ENCODE data around the gene PNPLA1.

Gene PNPLA1

GRCh38 chr6:36315921-36316320 lies 46.1 kb downstream of the PNPLA1 start:
- DNase-seq (ENCODE audit: low read depth): no peak

GRCh38 chr6:36317623-36318022 lies 47.8 kb downstream of the PNPLA1 start:
- no peak for DNase-seq (ENCODE audit: low read depth)

DNA sequence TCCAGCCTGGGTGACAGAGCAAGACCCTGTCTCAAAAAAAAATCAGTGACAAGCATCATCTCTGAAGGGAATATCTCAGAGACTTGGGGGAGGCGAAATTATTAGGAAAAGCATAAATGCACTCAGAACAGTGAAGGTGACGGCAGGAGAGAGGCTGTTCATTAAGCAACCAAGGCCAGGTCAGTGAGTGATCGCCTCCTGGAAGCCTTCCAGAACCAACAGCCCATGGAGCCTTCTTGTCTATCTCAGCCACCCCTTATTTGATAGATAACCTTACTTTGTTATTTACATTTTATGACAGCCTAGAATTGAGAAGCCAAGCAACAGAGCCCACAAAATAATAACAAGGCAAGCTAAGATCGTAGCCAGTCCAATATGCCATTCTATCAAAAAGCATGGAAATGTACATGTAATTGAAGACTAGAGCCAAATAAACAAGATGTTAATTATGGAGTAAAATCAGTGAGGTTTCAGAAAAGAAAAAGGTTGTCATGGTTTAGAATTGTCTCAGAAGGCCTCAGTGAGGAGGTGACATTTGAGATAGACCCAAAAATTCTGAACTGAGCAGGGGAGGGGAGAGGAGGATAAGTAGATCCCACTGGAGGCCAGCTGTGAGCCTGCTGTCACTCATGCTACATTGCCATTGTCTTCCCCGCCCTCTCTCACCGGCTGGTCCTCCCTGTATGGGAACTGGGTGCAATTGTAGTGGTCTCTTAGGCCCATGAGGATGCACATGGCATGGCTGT lies 49.0 kb downstream of the PNPLA1 start:
- no peak for DNase-seq (ENCODE audit: low read depth)

- no peak for DNase-seq (ENCODE audit: low read depth)
Observed at GRCh38 chr6:36319436-36319762, 49.5 kb downstream of the PNPLA1 start.

DNA sequence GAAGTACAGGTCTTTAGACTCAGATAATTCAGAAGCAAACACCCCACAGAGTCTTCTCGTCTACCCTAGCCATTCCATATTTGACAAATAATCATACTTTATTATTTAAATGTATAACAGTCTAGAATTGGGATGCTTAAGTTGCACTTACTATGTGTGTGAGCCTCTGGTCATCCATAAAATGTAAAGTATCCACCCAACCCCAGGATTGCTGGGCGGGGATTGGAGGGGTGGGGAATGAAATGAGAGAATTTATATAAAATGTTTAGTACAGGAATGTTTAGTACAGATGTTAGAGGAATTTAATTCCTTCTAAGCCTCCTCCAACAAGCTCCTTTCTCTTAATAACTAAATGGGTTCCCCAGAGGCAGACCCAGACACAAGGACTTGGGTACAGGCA lies 50.0 kb downstream of the PNPLA1 start:
- no peak for DNase-seq (ENCODE audit: low read depth)

DNA sequence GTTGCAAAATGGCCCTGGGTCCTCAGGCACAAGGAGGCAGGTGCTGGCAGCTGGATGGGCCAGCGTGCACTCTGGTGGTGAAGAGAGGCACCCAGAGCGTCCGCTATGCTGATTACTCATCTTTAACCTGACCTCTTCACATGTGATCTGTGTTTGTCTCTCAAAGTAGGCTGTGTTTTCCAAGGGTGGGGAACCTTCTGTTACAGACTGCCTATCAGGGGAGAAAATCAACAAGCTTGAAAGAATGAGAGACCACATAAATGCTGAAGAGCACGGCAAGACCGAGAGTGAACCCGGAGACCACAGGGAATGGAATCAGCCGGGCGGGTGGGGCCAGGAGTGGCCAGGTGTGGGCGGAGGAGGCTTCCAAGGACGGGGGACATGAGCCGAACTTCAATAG lies 50.6 kb downstream of the PNPLA1 start:
- peak; percentile 22 for DNase-seq (ENCODE audit: low read depth)

GRCh38 chr6:36322591-36322990 lies 52.7 kb downstream of the PNPLA1 start:
- no peak for DNase-seq (ENCODE audit: low read depth)

GRCh38 chr6:36323062-36323461 lies 53.2 kb downstream of the PNPLA1 start:
- peak; percentile 31 for DNase-seq (ENCODE audit: low read depth)

DNA sequence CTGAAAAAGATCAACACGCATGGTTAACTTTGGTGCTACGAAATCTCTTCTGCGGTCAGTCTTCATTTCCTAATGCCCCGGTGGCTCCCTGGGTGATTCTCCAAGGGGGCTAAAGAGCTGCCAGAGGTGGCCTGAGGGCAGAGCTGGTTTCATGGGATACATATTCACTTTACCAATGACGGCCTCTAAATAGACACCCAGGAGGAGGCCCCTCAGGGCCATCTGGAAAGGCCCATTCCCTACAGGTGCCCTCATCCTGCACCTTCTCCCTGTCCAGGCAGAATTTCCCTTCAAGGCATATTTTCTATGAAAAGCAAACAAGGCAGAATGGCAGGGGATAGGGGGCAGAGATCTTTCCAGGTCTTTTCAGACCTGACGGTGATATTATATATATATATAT lies 54.3 kb downstream of the PNPLA1 start:
- no peak for DNase-seq (ENCODE audit: low read depth)

DNA sequence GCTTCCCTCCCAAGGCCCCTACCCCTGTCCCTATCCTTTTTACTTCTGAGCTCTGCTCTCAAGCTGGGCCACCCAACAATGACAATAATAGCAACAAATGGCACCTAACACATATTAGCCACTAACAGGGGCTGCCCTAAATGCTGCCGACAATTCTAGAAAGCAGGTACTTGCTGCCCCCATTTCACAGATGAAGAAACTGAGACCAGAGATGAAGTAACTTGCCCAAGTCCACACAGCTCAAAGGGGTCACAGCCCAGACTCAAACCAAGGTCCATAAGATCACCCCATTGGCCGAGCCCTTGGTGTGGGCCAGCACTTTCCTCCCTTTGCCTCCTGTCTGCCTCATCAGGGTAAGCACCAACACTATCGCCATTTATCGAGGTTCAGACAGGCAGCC lies 54.9 kb downstream of the PNPLA1 start:
- no peak for DNase-seq (ENCODE audit: low read depth)

DNA sequence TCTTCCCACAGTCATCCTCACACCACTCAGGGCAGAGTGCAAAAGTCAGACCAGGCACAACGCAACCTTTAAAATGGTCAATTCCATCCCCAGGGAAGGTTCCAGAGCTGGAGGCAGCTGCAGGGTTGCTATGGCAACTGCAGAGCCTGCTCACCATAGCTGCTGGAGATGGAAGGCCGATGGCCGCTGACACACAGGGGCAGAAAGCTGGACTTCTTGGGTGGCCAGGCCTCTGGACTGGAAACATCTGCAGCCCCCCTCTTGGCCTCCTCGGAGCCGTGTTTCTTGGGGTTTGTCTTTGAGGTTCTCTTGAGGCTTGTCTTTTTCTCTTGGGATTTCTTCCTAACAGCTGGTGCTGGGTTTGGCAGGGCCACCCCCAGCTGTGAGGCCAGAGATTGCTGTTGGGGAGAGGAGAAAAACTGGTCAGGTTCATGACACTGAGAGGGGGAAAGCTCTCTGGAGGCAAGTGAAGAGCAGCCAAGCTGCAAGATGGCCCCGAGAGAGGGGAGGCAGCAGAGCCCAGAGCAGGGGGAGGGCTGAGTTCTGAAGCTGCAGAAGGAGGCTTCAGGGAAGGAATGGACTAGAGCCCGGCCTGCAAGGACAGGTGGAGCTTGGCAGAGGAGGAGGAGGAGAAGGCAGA lies 56.6 kb downstream of the PNPLA1 start:
- DNase-seq (ENCODE audit: low read depth): no peak

DNA sequence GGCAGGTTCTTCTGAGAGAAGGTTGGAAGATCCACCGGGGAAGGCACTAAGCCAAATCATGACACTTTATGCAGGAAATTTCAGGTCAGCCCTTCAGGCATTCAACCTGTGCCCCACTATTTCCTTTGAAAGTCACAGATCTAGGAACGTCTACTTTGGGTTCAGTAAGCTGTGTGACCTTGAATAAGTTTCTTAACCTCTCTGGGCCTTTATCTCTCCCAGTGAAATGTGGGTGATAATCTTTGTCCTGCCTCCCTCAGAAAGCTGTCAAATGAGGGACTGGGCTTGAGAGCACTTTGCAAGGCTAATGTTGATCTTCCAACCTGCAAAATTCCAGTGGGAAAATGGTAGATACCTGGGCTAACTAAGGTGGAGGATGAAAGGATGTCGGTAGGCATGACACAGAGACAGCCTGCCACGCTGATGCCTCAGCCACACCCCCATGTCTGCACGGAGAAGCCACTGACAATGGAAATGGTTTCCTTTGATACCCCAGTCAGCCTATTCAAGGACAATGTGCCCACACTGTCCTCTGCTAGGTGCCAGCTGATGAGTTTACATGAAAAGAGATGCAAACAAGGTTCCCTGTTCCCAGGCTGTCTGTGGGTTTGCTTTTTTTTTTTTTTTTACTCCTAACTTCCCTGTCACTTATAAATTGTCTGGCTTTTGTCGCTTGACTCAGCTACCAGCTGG lies 57.5 kb downstream of the PNPLA1 start:
- DNase-seq (ENCODE audit: low read depth): no peak

DNA sequence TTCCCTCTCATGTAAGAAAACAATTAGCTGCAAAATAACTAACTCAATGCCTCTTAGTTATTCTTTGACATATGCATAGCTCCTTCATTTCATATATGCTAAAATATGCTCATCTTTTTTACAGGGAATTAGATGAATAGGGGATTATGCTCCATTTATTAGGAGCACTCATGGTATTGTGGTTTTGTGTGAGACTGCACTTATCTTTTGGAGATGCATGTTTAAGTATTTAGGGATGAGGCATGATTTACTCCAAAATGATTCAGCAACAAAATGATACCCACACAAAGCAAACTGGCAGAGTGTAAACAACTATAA lies 58.0 kb downstream of the PNPLA1 start:
- no peak for DNase-seq (ENCODE audit: low read depth)

GRCh38 chr6:36328600-36328999 lies 58.7 kb downstream of the PNPLA1 start:
- DNase-seq (ENCODE audit: low read depth): no peak

DNA sequence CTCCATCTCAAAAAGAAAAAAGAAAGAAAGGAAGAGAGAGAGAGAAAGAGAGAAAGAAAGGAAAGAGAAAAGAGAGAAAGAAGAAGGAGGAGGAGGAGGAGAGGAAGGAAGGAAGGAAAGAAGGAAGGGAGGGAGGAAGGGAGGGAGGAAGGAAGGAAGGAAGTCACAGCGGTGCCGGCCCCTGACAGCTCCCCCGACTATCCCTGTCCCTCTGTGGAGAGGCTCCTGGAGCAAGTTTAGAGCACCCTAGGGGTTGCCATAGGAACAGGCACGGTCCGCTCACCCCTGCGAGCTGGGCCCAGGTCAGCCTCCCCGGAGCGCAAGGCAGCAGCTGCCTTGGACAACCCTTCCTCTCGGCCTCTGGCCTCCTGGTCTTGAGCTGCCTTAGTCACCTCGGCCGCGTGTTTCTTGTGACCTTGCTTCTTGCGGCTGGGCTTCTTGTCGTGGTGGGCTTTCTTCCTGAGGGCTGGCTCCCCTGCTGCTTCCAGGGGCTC lies 60.0 kb downstream of the PNPLA1 start:
- no peak for DNase-seq (ENCODE audit: low read depth)

DNA sequence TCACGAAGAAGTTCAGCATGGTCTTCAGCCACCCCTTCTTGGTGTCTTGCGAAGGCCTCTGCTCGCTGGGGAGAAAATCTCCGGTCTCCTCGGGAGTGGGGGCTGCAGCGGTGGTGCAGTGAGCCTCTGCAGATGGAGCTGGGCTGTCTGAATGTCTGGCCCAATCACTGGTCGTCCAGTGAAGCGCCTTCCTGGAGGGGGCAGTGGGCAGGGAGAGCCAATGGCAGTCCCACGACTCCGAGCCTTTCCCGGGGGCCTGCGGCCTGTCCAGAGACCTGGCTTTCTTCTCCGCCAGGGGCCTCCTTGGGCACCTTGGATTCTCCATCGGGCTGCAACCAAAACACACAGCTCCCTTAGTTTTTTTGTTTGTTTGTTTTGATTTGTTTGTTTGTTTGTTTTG lies 60.5 kb downstream of the PNPLA1 start:
- no peak for DNase-seq (ENCODE audit: low read depth)

DNA sequence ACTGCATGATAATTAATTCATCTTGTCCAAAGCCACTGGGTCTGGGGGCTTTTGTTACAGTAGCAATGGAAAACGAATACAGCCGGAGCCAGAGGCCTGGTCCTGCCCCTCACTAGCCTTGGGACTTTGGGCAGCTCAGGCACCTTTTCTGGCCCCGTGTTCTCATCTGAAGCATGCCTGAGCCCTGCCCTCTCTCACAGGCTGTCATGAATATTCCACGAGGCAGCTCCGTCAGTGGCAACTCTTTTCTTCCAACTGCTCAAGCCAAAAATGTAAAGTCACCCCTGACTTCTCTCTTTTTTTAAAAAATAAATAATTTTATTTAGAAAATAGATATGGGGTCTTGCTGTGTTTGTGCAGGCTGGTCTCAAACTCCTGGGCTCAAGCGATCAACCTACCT lies 61.5 kb downstream of the PNPLA1 start:
- DNase-seq (ENCODE audit: low read depth): no peak

- no peak for DNase-seq (ENCODE audit: low read depth)
Observed at GRCh38 chr6:36333171-36333895, 63.5 kb downstream of the PNPLA1 start.

DNA sequence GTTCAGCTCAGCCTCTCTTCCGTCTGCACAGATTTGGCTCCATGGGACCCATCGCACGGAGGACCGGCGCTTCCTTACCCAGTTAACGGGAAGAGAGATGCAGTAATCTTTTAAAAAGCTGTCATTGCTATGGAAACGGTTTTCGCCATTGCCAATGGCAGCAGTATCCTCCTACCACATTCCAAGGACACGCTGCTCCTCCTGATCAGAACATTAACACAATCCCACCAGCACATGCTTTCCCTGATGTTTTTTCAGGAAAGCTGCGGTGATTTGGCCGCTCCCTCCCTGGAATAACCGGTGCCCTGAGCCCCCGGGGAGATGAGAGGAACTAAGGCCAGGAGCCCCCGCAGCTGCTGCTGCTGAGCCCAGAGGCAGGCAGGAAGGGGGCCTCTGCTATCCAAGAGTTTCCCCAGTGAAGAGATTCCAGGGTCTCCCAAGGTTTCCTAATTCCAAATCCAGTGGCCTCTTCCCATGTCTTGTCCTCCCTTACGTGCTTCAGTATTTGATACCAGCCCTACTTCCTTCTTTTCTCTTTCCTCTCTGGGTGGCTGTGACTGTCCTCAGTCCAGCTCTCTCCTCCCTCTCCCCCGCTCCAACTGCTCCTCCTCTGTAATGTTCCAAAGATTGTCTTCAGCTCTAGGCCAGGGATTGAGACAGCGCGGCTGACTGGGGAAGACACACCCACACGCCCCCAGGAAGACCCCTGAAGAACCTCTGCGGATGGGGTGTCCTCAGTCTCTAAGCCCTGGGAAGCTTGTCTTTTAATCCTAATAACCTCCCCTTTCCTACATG lies 64.3 kb downstream of the PNPLA1 start:
- no peak for DNase-seq (ENCODE audit: low read depth)

DNA sequence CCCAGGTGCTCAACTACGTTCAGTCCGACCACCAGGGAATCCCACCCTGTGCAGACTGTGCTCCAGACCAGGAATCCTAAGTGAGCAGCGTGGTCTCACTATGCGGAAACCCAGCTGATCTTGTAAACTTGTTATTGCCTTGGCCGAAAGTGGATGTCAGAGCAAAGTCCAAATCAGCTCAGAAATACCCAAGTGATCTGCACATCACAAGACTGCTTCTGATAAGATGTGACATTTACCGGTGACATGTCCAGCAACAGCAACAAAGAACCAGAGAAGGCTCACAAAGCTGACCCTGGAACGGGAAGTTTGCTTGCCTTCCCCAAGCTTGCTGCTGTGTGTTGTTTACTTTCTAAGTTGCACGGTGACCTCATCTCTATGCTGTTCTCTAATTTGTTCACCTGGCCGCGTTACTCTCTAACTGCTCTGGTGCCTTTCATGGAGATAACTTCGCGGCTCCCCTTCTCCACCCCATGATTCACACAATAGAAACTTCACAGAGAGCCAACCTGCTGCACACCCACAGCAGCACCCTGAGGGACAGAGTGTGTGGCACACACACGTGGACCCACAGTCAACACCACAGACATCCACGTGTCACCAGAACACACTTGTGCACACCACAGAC lies 65.1 kb downstream of the PNPLA1 start:
- no peak for DNase-seq (ENCODE audit: low read depth)

DNA sequence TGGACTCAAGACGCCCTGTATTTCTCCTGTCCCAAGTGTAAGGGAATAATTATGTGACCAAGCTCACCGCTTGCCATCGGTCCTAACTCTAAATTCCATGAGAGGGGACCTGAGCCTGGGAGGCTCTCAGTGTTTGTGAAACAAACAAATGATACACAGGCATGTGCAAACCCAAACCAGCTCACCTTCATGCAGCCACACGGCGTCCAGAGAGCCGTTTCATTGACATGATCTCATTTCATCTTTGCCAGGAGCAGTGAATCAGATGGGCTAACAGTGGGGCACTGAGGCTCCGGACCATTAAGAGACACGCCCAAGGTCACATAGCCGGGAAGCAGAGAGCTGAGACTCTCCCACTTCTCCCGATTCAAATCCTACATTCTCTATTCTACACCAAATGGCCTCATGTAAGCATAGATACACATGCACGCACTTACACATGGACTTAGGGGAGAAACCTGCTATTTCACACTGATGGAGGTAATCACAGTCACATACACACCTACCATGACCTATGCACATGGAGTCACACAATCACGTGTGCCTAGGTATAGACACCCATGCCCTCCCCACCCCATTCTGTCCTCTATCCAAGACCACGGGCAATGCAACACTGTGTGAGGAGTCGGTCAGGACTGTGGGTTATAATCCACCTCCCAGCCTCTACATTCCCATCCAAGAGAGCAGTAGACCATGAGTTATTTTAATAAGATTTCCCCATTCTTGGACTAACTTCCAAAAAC lies 65.8 kb downstream of the PNPLA1 start:
- DNase-seq (ENCODE audit: low read depth): no peak
